Measurements from ENCODE around the gene ADAM33.

DNA sequence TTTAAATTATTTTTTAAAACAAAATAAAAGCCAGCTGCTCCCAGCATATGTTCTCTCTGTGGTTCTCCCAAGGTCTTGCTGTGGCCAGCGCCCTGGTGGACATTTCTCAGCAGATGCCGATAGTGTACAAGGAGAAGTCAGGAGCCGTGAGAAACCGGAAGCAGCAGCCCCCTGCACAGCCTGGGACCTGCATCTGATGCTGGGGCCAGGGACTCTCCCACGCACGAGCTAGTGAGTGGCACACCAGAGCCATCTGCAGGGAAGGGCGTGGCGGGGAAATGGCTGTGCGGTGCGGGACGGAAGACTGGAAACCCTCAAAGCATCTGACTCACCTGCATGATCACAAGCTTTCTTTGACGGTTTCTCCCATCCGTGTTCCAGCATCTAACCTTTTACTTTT lies 35.2 kb downstream of the ADAM33 start:
- no peak for TF ChIP-seq CTCF (IDR thresholded peaks at IDR 0.05)
- no peak for TF ChIP-seq POLR2A (IDR thresholded peaks at IDR 0.05)
- TF ChIP-seq POLR2AphosphoS5 (IDR thresholded peaks at IDR 0.05), result no peak
